ENCODE measurements around the gene NCKAP1. TPM values are rescaled to one million over a fixed set of nuclear protein-coding genes. Genes with fewer than 3 reads are reported as not detected.

Gene NCKAP1
- total RNA-seq, 1 experiment from 2014 or later = 162 TPM

- peaks cover 6% of the 10 kb centered on the region for H3K36me3 Mint-ChIP-seq (ENCODE audit: insufficient read depth, unreplicated experiment)
- TF ChIP-seq CTCF (IDR thresholded peaks at IDR 0.05; ENCODE audit: insufficient read depth in 1 of 2, low read depth in 1 of 2, low read length in 1 of 2, severe bottlenecking in 1 of 2, unreplicated experiment in 1 of 2) = no peak
- ChIA-PET CTCF (no interaction called here), POLR2A (no interaction called here)
- H3K4me1 ChIP-seq = peaks cover 18% of the 10 kb centered on the region
- DNase-seq = no peak
- H3K4me3 ChIP-seq (ENCODE audit: low read depth, low read length) = no peak overlapping the region
- H3K4me3 Mint-ChIP-seq (ENCODE audit: unreplicated experiment) = no peak overlapping the region
- no TSS peak for BruUV-seq (replicated peaks)
- H3K27me3 Mint-ChIP-seq (ENCODE audit: insufficient read depth, unreplicated experiment) = no peaks in the 10 kb centered on the region
- H3K27ac Mint-ChIP-seq (ENCODE audit: unreplicated experiment) = no peak overlapping the region
- H3K9me3 ChIP-seq = no peaks in the 10 kb centered on the region
- intact Hi-C loops (cut with micrococcal nuclease; ENCODE audit: unreplicated experiment) = no loop called here
- H3K27me3 ChIP-seq (replicated peaks; ENCODE audit: control insufficient read depth, insufficient read depth, low read length) = no peaks in the 10 kb centered on the region
- H3K9me3 Mint-ChIP-seq (ENCODE audit: unreplicated experiment) = no peaks in the 10 kb centered on the region
- H3K36me3 ChIP-seq (ENCODE audit: control insufficient read depth, insufficient read depth, low read length) = no peaks in the 10 kb centered on the region
- H3K4me1 Mint-ChIP-seq (ENCODE audit: low read depth, unreplicated experiment) = peaks cover 25% of the 10 kb centered on the region
Measured at GRCh38 chr2:183028108-183028507, 10.1 kb downstream of the NCKAP1 start.

DNA sequence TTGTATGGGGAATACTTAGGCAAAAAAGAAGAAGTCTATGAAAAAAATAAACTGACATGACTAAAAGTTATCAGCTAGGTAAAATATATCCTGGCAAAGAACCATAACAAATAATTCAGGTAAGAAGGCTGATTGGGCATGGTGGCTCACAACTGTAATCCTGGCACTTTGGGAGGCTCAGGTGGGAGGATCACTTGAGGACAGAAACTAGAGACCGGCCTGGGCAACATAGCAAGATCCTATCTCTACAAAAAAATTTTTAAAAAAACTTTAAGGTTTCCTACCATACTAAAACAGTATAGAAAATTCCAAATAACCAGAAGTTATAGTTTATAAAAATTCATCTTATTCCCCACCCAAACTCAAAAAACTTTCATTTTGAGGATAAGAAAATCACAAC is 10.8 kb downstream of the NCKAP1 start:
- Histone ChIP-seq H3K4me3 (ENCODE audit: low read depth, low read length) (no peak overlapping the region), H3K36me3 (ENCODE audit: control insufficient read depth, insufficient read depth, low read length) (no peaks in the 10 kb centered on the region), H3K27me3 (replicated peaks; ENCODE audit: control insufficient read depth, insufficient read depth, low read length) (no peaks in the 10 kb centered on the region), H3K4me1 (peaks cover 17% of the 10 kb centered on the region), H3K9me3 (no peaks in the 10 kb centered on the region)
- no TSS peak for BruUV-seq (replicated peaks)
- Mint-ChIP-seq H3K4me1 (ENCODE audit: low read depth, unreplicated experiment) (peaks cover 25% of the 10 kb centered on the region), H3K36me3 (ENCODE audit: insufficient read depth, unreplicated experiment) (peaks cover 13% of the 10 kb centered on the region), H3K9me3 (ENCODE audit: unreplicated experiment) (no peaks in the 10 kb centered on the region), H3K27ac (ENCODE audit: unreplicated experiment) (no peak overlapping the region), H3K27me3 (ENCODE audit: insufficient read depth, unreplicated experiment) (no peaks in the 10 kb centered on the region), H3K4me3 (ENCODE audit: unreplicated experiment) (no peak overlapping the region)
- POLR2A ChIA-PET = no interaction called here
- intact Hi-C loops (cut with micrococcal nuclease; ENCODE audit: unreplicated experiment) = no loop called here
- no peak for TF ChIP-seq CTCF (IDR thresholded peaks at IDR 0.05; ENCODE audit: insufficient read depth in 1 of 2, low read depth in 1 of 2, low read length in 1 of 2, severe bottlenecking in 1 of 2, unreplicated experiment in 1 of 2)
- DNase-seq = no peak
- CTCF ChIA-PET = no interaction called here

- H3K36me3 Mint-ChIP-seq (ENCODE audit: insufficient read depth, unreplicated experiment) = peaks cover 20% of the 10 kb centered on the region
- intact Hi-C loops (cut with micrococcal nuclease; ENCODE audit: unreplicated experiment) = no loop called here
- Histone ChIP-seq H3K27me3 (replicated peaks; ENCODE audit: control insufficient read depth, insufficient read depth, low read length) (no peaks in the 10 kb centered on the region), H3K4me1 (0 out of 2 replicates have a peak, but pooled peaks cover 9% of the 10 kb centered on the region), H3K36me3 (ENCODE audit: control insufficient read depth, insufficient read depth, low read length) (no peaks in the 10 kb centered on the region; the same call in 1 of the 2 replicates), H3K9me3 (no peaks in the 10 kb centered on the region), H3K4me3 (ENCODE audit: low read depth, low read length) (no peak overlapping the region)
- H3K9me3 Mint-ChIP-seq (ENCODE audit: unreplicated experiment) = no peaks in the 10 kb centered on the region
- no peak for DNase-seq
- POLR2A ChIA-PET = interaction anchor here (0.5 to 0.6 kb wide), 2 partner anchors 28 to 1831 kb away, joined by 3 to 5 read pairs; no protein-coding TSS in a partner anchor
- no peak overlapping the region for H3K27ac Mint-ChIP-seq (ENCODE audit: unreplicated experiment)
- H3K27me3 Mint-ChIP-seq (ENCODE audit: insufficient read depth, unreplicated experiment) = no peaks in the 10 kb centered on the region
- no peak for TF ChIP-seq CTCF (IDR thresholded peaks at IDR 0.05; ENCODE audit: insufficient read depth in 1 of 2, low read depth in 1 of 2, low read length in 1 of 2, severe bottlenecking in 1 of 2, unreplicated experiment in 1 of 2)
- no TSS peak for BruUV-seq (replicated peaks)
- H3K4me1 Mint-ChIP-seq (ENCODE audit: low read depth, unreplicated experiment) = peaks cover 17% of the 10 kb centered on the region
- CTCF ChIA-PET = no interaction called here
- no peak overlapping the region for H3K4me3 Mint-ChIP-seq (ENCODE audit: unreplicated experiment)
Measured at GRCh38 chr2:183026424-183026823, 11.8 kb downstream of the NCKAP1 start.

Data from Caco-2 (cell line).